ENCODE results near the gene TMEM239. TPM values are rescaled to one million over a fixed set of nuclear protein-coding genes. Genes with fewer than 3 reads are reported as not detected.

Gene TMEM239
- polyA plus RNA-seq, 1 donor from 2014 or later, result not detected

DNA sequence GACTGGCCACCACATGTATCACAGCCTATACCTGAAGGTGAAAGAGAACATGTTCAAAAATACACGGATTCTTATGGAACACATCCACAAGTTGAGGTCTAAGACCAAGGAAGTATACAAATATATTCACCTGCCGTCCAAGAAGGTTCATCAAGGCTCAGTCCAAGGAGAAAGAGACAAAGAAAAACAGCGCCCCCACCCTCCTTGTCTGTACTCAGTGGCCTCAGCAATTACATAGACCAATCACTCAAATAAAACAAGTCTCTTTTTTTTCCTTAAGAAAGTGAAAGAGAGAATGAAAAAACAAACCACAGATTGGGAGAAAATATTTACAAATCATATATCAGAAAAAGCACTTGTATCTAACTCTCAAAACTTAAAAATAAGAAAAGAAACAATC is 35.2 kb upstream of the TMEM239 start:
- TF ChIP-seq MXI1 (conservative IDR thresholded peaks at IDR 0.05; ENCODE audit: poor library complexity, severe bottlenecking) (no peak), TAF1 (IDR thresholded peaks at IDR 0.05; ENCODE audit: low read depth) (no peak), EP300 (conservative IDR thresholded peaks at IDR 0.05; ENCODE audit: poor library complexity, severe bottlenecking) (no peak), POLR2AphosphoS5 (IDR thresholded peaks at IDR 0.05) (no peak), EZH2 (IDR thresholded peaks at IDR 0.05; ENCODE audit: borderline replicate concordance, insufficient read depth, low read length, poor library complexity, severe bottlenecking) (no peak), SMC3 (conservative IDR thresholded peaks at IDR 0.05; ENCODE audit: poor library complexity) (no peak), RAD21 (conservative IDR thresholded peaks at IDR 0.05) (no peak)
- TF ChIP-seq, protein P1, sequence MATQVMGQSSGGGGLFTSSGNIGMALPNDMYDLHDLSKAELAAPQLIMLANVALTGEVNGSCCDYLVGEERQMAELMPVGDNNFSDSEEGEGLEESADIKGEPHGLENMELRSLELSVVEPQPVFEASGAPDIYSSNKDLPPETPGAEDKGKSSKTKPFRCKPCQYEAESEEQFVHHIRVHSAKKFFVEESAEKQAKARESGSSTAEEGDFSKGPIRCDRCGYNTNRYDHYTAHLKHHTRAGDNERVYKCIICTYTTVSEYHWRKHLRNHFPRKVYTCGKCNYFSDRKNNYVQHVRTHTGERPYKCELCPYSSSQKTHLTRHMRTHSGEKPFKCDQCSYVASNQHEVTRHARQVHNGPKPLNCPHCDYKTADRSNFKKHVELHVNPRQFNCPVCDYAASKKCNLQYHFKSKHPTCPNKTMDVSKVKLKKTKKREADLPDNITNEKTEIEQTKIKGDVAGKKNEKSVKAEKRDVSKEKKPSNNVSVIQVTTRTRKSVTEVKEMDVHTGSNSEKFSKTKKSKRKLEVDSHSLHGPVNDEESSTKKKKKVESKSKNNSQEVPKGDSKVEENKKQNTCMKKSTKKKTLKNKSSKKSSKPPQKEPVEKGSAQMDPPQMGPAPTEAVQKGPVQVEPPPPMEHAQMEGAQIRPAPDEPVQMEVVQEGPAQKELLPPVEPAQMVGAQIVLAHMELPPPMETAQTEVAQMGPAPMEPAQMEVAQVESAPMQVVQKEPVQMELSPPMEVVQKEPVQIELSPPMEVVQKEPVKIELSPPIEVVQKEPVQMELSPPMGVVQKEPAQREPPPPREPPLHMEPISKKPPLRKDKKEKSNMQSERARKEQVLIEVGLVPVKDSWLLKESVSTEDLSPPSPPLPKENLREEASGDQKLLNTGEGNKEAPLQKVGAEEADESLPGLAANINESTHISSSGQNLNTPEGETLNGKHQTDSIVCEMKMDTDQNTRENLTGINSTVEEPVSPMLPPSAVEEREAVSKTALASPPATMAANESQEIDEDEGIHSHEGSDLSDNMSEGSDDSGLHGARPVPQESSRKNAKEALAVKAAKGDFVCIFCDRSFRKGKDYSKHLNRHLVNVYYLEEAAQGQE (IDR thresholded peaks at IDR 0.05; ENCODE audit: borderline replicate concordance), result no peak
- TF ChIP-seq, protein P2, sequence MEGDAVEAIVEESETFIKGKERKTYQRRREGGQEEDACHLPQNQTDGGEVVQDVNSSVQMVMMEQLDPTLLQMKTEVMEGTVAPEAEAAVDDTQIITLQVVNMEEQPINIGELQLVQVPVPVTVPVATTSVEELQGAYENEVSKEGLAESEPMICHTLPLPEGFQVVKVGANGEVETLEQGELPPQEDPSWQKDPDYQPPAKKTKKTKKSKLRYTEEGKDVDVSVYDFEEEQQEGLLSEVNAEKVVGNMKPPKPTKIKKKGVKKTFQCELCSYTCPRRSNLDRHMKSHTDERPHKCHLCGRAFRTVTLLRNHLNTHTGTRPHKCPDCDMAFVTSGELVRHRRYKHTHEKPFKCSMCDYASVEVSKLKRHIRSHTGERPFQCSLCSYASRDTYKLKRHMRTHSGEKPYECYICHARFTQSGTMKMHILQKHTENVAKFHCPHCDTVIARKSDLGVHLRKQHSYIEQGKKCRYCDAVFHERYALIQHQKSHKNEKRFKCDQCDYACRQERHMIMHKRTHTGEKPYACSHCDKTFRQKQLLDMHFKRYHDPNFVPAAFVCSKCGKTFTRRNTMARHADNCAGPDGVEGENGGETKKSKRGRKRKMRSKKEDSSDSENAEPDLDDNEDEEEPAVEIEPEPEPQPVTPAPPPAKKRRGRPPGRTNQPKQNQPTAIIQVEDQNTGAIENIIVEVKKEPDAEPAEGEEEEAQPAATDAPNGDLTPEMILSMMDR (IDR thresholded peaks at IDR 0.05; ENCODE audit: poor library complexity, severe bottlenecking), result no peak
- H3K79me2 ChIP-seq (replicated peaks; ENCODE audit: insufficient read depth, low read length), result no peaks in the 10 kb centered on the region
- H3K4me3 ChIP-seq (ENCODE audit: low read length), result no peak overlapping the region
- no peaks in the 10 kb centered on the region for H3F3A ChIP-seq (ENCODE audit: insufficient read depth, low read length, poor library complexity, severe bottlenecking)
- no peaks in the 10 kb centered on the region for H3K9me3 ChIP-seq (ENCODE audit: low read length)
- no peak overlapping the region for H3K27ac ChIP-seq (ENCODE audit: low read length)
- no peak overlapping the region for H3K4me2 ChIP-seq (ENCODE audit: low read length)
- H2AFZ ChIP-seq (ENCODE audit: low read depth, low read length), result no peak overlapping the region
- no peaks in the 10 kb centered on the region for H3K36me3 ChIP-seq (ENCODE audit: insufficient read depth, low read length)
- H3K9me2 ChIP-seq (ENCODE audit: insufficient read depth, low read length), result no peaks in the 10 kb centered on the region
- H3K9ac ChIP-seq (ENCODE audit: low read length), result no peak overlapping the region
- no peaks in the 10 kb centered on the region for H3K27me3 ChIP-seq (ENCODE audit: insufficient read depth, low read depth, low read length)
- no peaks in the 10 kb centered on the region for H4K20me1 ChIP-seq (ENCODE audit: insufficient read depth)

DNA sequence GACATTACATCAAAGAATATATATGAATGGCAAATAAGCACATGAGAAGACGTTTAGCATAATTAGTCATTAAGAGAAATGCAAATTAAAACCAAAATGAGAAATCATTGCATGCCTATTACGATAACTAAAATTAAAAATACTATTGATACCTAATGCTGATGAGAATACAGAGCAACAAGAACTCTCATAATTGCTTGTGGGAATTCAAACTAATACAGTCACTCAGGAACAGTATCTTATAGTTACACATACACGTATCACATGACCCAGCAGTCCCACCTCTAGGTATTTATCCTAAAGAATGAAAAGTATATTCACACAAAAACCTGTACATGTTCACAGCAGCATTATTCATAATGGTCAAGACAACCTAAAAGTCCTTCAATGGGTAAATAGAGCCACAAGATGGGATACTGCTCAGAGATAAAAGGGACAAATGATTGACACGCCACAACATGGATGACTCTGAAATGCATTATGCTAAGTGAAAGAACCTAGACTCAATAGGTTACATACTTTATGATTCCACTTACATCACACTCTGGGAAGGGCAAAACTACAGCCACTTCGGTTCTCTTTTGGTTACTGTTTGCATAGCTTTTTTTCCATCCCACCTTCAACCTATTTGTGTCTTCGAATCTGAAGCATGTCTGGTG is 32.1 kb upstream of the TMEM239 start:
- Histone ChIP-seq H4K20me1 (ENCODE audit: insufficient read depth) (no peaks in the 10 kb centered on the region), H3K4me3 (ENCODE audit: low read length) (no peak overlapping the region), H3K4me2 (ENCODE audit: low read length) (no peak overlapping the region), H3K9me2 (ENCODE audit: insufficient read depth, low read length) (no peaks in the 10 kb centered on the region), H3F3A (ENCODE audit: insufficient read depth, low read length, poor library complexity, severe bottlenecking) (no peaks in the 10 kb centered on the region), H3K27ac (ENCODE audit: low read length) (no peak overlapping the region), H3K79me2 (replicated peaks; ENCODE audit: insufficient read depth, low read length) (no peaks in the 10 kb centered on the region), H3K36me3 (ENCODE audit: insufficient read depth, low read length) (no peaks in the 10 kb centered on the region), H3K27me3 (ENCODE audit: insufficient read depth, low read depth, low read length) (no peaks in the 10 kb centered on the region), H3K9me3 (ENCODE audit: low read length) (no peaks in the 10 kb centered on the region), H3K9ac (ENCODE audit: low read length) (no peak overlapping the region), H2AFZ (ENCODE audit: low read depth, low read length) (no peak overlapping the region)
- TF ChIP-seq, protein P2 (IDR thresholded peaks at IDR 0.05; ENCODE audit: poor library complexity, severe bottlenecking), result no peak

All from neural cell (in vitro differentiated cells).